ENCODE measurements around the gene USP38.

USP38 gene

DNA sequence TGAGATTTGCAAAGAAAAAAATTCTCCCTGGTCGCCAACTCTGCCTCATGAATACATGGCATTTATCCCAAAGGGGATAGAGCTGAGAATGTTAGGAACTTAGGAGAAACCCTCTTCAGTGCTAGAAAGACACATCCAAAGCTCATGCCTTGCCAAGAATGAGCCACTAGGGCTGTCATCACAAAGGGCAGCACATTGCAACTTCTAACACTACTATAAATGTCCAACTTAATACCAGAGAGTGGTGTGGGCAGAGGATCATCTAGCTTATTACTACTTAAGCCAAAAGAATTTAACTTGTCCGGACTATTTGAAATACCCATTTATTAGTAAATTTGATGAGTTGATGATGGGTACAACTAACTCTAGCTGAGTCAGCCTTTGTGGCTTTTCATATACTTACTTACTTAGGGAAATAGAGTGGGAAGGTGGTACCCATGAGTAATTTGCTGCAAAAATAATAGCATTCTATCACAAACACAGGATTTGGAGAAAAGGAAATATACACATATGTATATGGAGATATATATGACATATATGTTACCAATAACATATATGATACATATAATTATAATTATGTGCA lies 85.6 kb downstream of the USP38 start:
- DNase-seq: no peak

Measured in T-helper 2 cell (primary cell).